Psoas muscle (tissue), 8 donors: ENCODE results near the gene LAD1. TPM values are rescaled to one million over a fixed set of nuclear protein-coding genes. Genes with fewer than 3 reads are reported as not detected.

ENCODE experiments used
- ATAC-seq, 4 donors: fragments of 200-7000 bp; cut with Tn5 transposase; one replicate each; pipeline ENCODE4 v1.9.1; 2020; ENCODE audit warnings: moderate library complexity in 3 of 4, mild to moderate bottlenecking in 2 of 4
- DNase-seq, 2 donors: peaks; one replicate each; pipeline ENCODE4 v3.0.0-alpha.2; 2020
- H3K27ac ChIP-seq: fragments of 200-600 bp; one replicate; pipeline ENCODE4 v1.8.0; 2022
- H3K27me3 ChIP-seq, 3 donors: fragments of 200-600 bp in 1 of 3; one replicate each; pipeline versions ENCODE4 v1.6.1 to v1.8.0; 2013 to 2022; ENCODE audit warnings: low read length in 2 of 3, mild to moderate bottlenecking in 2 of 3, moderate library complexity in 1 of 3; ENCODE audit not compliant: insufficient read depth in 3 of 3
- H3K36me3 ChIP-seq, 2 donors: fragments of 200-600 bp in 1 of 2; one replicate each; pipeline versions ENCODE4 v1.6.1 to v1.8.0; 2013 to 2022; ENCODE audit warnings: low read depth in 1 of 2, mild to moderate bottlenecking in 1 of 2, moderate library complexity in 1 of 2; ENCODE audit not compliant: insufficient read depth in 1 of 2
- H3K4me1 ChIP-seq: fragments of 200-600 bp; one replicate; pipeline ENCODE4 v1.8.0; 2022
- H3K4me3 ChIP-seq: fragments of 200-600 bp; one replicate; pipeline ENCODE4 v1.8.0; 2022; ENCODE audit warnings: mild to moderate bottlenecking
- H3K9me3 ChIP-seq: fragments of 200-600 bp; one replicate; pipeline ENCODE4 v1.8.0; 2022
- WGBS, 3 donors: extraction: QIAGEN DNeasy Blood & Tissue Kit; methylation state at CpG; one replicate each; pipeline versions ENCODE4 v1.1.6 to v1.1.7; 2013; 5-methylcytosine and 5-hydroxymethylcytosine counted together
- intact Hi-C, 2 donors: fragments of 100-400 bp; cut with DNase I; formaldehyde crosslinking; loops; one replicate each; pipeline versions ENCODE4 v1.11.0 to v1.14.2; 2022
- polyA plus RNA-seq, 3 donors: library from polyadenylated mRNA; stranded (reverse); fragments of 200-250 nt; gene quantifications; one replicate each; pipeline ENCODE4 v1.2.3, GENCODE V29; 2013
- total RNA-seq, 4 donors: library from RNA; stranded (reverse); fragmentation: NEBNext Ultra II Directional in 2 of 4; extraction: Animal tissue kit (Norgen Biotek cat#: 25700) in 2 of 4; gene quantifications; one replicate each; pipeline versions ENCODE4 v1.2.1 to v1.2.4, GENCODE V29; 2021 to 2023
- TF ChIP-seq, protein P1 (sequence below): fragments of 200-600 bp; IDR thresholded peaks from one replicate; pipeline ENCODE4 v1.8.0; 2022; ENCODE audit warnings: antibody characterized with exemption
- donor health status: healthy with polysubstance abuse.
- donor health status: DM: no; HTN: no; CAD: no; lungs with moderate emphysema.
- donor health status: Bipolar disorder and iron deficiency.
- donor health status: healthy.
- donor health status: DM: yes; HTN: yes; CAD: no.
- donor health status: DM: no; HTN: no; CAD: no.
- donor health status: DM: no; HTN: no; CAD: no.
- donor health status: DM: yes; HTN: yes; CAD: no.

Gene LAD1
- total and polyA plus RNA-seq, 7 donors: 0.23 to 17.7 (median 5.4) TPM

DNA sequence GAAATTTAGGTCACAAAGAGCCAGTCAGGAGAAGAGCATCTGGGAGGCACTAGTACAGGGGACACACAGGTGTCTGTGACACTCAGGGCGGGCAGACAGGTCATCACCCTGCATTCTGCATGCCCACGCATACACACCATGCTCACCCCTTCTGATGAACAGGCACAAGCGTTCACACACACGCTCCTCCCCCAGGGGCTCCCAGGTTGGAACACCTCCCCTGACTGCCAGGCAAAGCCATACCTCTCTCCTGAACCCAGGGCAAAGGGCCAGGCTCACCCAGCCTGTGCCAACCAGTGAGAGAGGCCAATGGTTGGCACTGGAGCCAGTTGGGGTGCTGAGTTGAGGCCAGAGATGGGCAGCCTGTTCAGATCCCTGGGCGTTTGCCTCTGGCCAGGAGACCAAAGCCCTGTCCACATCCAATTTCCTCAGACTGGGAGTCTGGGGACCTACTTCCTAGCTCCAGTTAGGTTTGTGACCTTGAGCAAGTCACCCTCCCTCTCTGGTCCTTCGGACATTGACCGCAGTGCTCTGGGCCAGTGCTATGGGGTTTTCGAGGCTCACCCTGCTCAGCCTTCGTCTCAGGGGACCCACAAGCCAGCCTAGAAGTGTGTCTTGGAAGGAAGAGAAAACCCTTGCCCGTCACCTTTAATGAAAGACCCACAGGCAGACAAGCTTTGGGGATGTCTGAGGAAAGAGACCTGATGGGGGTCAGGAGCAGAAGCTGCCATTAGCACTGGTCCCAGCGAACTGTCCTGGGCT lies 5.8 kb upstream of the LAD1 start:
- DNase-seq: no peak
- TF ChIP-seq, protein P1, sequence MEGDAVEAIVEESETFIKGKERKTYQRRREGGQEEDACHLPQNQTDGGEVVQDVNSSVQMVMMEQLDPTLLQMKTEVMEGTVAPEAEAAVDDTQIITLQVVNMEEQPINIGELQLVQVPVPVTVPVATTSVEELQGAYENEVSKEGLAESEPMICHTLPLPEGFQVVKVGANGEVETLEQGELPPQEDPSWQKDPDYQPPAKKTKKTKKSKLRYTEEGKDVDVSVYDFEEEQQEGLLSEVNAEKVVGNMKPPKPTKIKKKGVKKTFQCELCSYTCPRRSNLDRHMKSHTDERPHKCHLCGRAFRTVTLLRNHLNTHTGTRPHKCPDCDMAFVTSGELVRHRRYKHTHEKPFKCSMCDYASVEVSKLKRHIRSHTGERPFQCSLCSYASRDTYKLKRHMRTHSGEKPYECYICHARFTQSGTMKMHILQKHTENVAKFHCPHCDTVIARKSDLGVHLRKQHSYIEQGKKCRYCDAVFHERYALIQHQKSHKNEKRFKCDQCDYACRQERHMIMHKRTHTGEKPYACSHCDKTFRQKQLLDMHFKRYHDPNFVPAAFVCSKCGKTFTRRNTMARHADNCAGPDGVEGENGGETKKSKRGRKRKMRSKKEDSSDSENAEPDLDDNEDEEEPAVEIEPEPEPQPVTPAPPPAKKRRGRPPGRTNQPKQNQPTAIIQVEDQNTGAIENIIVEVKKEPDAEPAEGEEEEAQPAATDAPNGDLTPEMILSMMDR: no peak
- Histone ChIP-seq H3K27me3 (peaks cover 0 to 1% (median 0%) of the 10 kb centered on the region in 3 donors), H3K36me3 (peaks cover 0 to 12% of the 10 kb centered on the region in 2 donors), H3K9me3 (no peaks in the 10 kb centered on the region), H3K4me3 (no peak overlapping the region), H3K4me1 (no peaks in the 10 kb centered on the region), H3K27ac (peak overlapping the region; percentile 30)
- ATAC-seq: peak in 2 of 4 donors; percentile 5 to 17
- WGBS, 3 donors: 60 to 72% (median 64%) methylated on average over 11 of the region's 11 CpGs
- intact Hi-C loops: no loop called here

DNA sequence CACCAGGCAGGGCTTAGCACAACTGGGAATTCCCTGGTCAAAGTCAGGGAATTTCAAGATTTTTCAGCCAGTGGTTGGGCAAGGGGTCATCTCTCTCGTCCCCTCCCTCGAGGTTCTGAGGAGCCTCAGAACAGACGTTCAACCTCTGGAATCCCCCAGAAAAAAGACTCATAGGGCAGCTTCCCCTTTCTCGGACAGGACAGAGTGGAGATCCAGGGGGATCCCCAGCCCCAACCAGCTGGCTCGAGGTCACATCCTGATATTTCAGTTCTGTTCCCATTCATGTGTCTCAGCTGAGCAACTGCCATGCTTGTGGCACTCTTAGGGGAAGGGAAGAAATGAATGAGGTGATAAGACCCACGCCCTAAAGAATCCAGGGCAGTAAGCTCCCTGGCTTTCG lies 4.9 kb upstream of the LAD1 start:
- H3K4me1 ChIP-seq: no peaks in the 10 kb centered on the region
- TF ChIP-seq, protein P1: no peak
- peaks cover 0 to 8% of the 10 kb centered on the region in 2 donors for H3K36me3 ChIP-seq

DNA sequence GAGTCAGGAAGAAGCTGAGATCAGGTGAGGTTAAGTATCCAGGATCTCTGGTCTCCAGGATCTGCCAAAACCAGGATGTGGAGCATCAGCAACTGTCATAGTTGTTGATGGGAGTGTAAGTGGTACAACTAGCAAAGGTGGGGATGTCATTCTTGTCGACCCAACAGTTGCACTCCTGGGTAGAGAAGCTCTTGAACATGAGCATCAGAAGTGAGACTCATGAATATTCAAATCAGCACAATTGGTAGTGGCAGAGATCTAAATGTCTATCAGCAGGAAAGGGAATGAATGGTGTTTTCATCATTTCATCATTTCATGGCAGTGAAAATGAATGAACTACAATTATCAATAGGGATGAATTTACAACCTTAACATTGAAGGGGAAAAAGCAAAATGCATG lies 4.2 kb upstream of the LAD1 start:
- no peaks in the 10 kb centered on the region for H3K9me3 ChIP-seq
- intact Hi-C loops: no loop called here
- H3K36me3 ChIP-seq: peaks cover 0 to 8% of the 10 kb centered on the region in 2 donors
- WGBS, 3 donors: 44 to 59% (median 57%) methylated on average over 1 of the region's 1 CpG
- no peak overlapping the region for H3K4me3 ChIP-seq
- TF ChIP-seq, protein P1: no peak
- DNase-seq (no peak), ATAC-seq (no peak)
- no peak overlapping the region for H3K27ac ChIP-seq
- no peaks in the 10 kb centered on the region for H3K4me1 ChIP-seq
- peaks cover 0 to 11% (median 4%) of the 10 kb centered on the region in 3 donors for H3K27me3 ChIP-seq

More for the DNA sequence above, 4.9 kb upstream of the LAD1 start:
- H3K27me3 ChIP-seq: peaks cover 0 to 10% (median 0%) of the 10 kb centered on the region in 3 donors
- H3K9me3 ChIP-seq: no peaks in the 10 kb centered on the region
- H3K4me3 ChIP-seq: no peak overlapping the region
- intact Hi-C loops: no loop called here
- ATAC-seq (no peak), DNase-seq (no peak)
- 36 to 37% (median 36%) methylated on average over 7 of the region's 7 CpGs for WGBS, 3 donors
- peak overlapping the region; percentile 36 for H3K27ac ChIP-seq

DNA sequence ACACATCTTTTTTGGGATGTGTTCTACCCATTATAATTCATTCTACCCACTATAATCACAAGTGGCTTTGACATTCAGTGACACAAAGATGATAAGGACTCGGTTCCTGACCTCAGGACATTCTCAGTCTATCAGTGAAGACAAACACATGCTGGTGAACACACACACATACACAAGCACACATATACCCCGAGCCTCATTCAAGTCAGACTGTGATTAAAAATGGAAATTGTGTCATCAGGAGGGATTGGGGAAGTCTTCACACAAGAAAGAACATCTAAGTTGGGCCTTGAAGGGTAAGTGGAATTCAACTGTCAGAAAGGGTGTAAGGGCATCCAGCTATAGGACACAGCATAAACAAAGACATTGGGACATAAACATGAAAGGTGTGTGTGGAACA lies 2.6 kb upstream of the LAD1 start:
- Histone ChIP-seq H3K4me3 (no peak overlapping the region), H3K27me3 (peaks cover 0 to 11% (median 4%) of the 10 kb centered on the region in 3 donors), H3K36me3 (no peaks in the 10 kb centered on the region), H3K4me1 (no peaks in the 10 kb centered on the region), H3K27ac (peak overlapping the region; percentile 3), H3K9me3 (no peaks in the 10 kb centered on the region)
- ATAC-seq: no peak
- TF ChIP-seq, protein P1: no peak
- intact Hi-C loops: no loop called here
- DNase-seq: no peak
- 50 to 78% (median 63%) methylated on average over 2 of the region's 2 CpGs for WGBS, 3 donors
